ENCODE results near the gene HMG20B.

DNA sequence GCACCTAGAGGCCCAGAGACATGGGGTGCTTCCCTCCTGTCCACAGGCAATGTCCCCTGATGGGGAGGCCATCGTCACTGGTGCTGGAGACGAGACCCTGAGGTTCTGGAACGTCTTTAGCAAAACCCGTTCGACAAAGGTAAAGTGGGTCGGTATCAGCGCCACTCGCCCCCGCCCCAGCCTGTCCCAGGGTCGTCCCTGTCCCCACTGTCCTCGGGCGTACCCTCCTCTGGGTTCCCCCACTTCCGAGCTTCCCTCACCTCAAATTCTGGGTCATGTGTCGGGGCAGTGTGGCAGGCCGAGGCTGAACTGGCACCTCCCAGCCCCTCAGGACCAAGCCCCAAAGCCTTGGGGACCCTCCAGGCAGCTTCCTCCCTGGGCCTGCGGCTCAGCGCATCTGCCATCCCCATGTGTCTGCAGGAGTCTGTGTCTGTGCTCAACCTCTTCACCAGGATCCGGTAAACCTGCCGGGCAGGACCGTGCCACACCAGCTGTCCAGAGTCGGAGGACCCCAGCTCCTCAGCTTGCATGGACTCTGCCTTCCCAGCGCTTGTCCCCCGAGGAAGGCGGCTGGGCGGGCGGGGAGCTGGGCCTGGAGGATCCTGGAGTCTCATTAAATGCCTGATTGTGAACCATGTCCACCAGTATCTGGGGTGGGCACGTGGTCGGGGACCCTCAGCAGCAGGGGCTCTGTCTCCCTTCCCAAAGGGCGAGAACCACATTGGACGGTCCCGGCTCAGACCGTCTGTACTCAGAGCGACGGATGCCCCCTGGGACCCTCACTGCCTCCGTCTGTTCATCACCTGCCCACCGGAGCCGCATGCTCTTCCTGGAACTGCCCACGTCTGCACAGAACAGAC is 38.1 kb upstream of the HMG20B start:
- no peak for TF ChIP-seq POLR2A (IDR thresholded peaks at IDR 0.05; ENCODE audit: low read depth, low read length)
- TF ChIP-seq TAF1 (IDR thresholded peaks at IDR 0.05; ENCODE audit: borderline replicate concordance, low read depth, low read length) = no peak
- no peak for TF ChIP-seq POLR2AphosphoS5 (IDR thresholded peaks at IDR 0.05; ENCODE audit: low read depth, low read length)
